T1000 (cell line): Measurements from ENCODE around the gene ZFP57.
"Not testable (repeated sequence)": the region's sequence is repeated elsewhere in the genome, so short reads cannot be mapped to it uniquely, and the experiment has no call there.

ENCODE experiments used
- DNase-seq: peaks from one replicate; lab custom pipeline; 2025; ENCODE audit warnings: mixed read lengths; lab: John Stamatoyannopoulos, UW

Gene ZFP57

GRCh38 chr6:29696147-29697125 is 15.5 kb upstream of the ZFP57 start:
- DNase-seq, result no peak

GRCh38 chr6:29694637-29695036 is 13.7 kb upstream of the ZFP57 start:
- DNase-seq, result no peak

GRCh38 chr6:29685718-29686326 is 4.9 kb upstream of the ZFP57 start:
- DNase-seq, result no peak

GRCh38 chr6:29681811-29682210 is 859 bp upstream of the ZFP57 start:
- DNase-seq, result no peak

- DNase-seq, result no peak
Observed at GRCh38 chr6:29680416-29680815, 536 bp downstream of the ZFP57 start.

- no peak for DNase-seq
Observed at GRCh38 chr6:29679962-29680361, 990 bp downstream of the ZFP57 start.

- no peak for DNase-seq
Observed at GRCh38 chr6:29678114-29678513, 2.8 kb downstream of the ZFP57 start.

- no peak for DNase-seq
Observed at GRCh38 chr6:29676981-29677601, 3.9 kb downstream of the ZFP57 start.

- no peak for DNase-seq
Observed at GRCh38 chr6:29675561-29675960, 5.4 kb downstream of the ZFP57 start.

GRCh38 chr6:29674008-29674407 is 6.9 kb downstream of the ZFP57 start:
- no peak for DNase-seq

GRCh38 chr6:29673161-29673560 is 7.8 kb downstream of the ZFP57 start:
- no peak for DNase-seq

GRCh38 chr6:29672116-29672515 is 8.8 kb downstream of the ZFP57 start:
- not testable (repeated sequence) for DNase-seq

GRCh38 chr6:29671026-29671425 is 9.9 kb downstream of the ZFP57 start:
- DNase-seq, result no peak

- no peak for DNase-seq
Observed at GRCh38 chr6:29667158-29667557, 13.8 kb downstream of the ZFP57 start.

GRCh38 chr6:29666826-29667130 is 14.2 kb downstream of the ZFP57 start:
- DNase-seq, result no peak

GRCh38 chr6:29665942-29666825 is 14.8 kb downstream of the ZFP57 start:
- DNase-seq, result no peak

GRCh38 chr6:29663300-29664042 is 17.5 kb downstream of the ZFP57 start:
- no peak for DNase-seq

- DNase-seq, result not testable (repeated sequence)
Observed at GRCh38 chr6:29661502-29662141, 19.3 kb downstream of the ZFP57 start.

- DNase-seq, result no peak
Observed at GRCh38 chr6:29661071-29661470, 19.9 kb downstream of the ZFP57 start.

GRCh38 chr6:29656798-29657197 is 24.2 kb downstream of the ZFP57 start, which contains the start of gene MOG:
MOG (plus strand) TSS chr6:29657092; CDS start chr6:29657210, 118 bp downstream.
- DNase-seq, result no peak

GRCh38 chr6:29656157-29656556 is 24.8 kb downstream of the ZFP57 start:
- DNase-seq, result no peak
